Smooth muscle cell of the brain vasculature (primary cell): ENCODE data around the gene APLNR.
A peak's percentile ranks its signal among the peaks of the same experiment; 100 is the strongest.

Experiments
- DNase-seq: peaks from one replicate; pipeline ENCODE4 v3.0.0-alpha.2; 2012; ENCODE audit warnings: low read depth, low spot score

Gene APLNR

DNA sequence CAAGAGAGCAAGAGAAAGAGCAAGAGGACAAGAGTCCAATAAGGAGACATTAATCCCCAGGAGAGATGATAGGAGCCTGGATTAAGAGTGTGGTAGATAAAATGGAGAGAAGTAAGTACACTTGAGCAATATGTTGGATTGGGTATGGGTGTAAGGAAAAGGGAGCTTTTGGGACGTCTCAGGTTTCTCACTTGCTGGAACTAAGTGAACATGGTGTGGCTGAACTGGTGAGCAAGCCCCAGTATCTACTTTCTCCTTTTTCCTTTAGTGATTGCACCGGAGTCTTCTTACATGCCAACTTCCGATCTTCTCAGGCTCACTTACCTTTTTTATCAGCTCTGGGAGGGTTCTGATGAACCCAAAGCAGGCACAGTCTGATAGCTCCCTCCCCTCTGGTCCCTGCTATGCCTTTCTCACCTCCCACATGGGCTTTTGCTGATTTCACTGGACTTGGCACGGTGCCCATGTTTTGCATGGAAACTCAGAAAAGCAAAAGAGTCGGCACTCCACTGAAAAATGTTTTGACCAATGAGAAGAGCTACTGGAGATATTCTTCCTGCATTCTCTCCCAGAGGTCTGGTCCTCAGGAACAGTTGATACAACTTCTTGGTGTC lies 14.5 kb upstream of the APLNR start:
- no peak for DNase-seq

DNA sequence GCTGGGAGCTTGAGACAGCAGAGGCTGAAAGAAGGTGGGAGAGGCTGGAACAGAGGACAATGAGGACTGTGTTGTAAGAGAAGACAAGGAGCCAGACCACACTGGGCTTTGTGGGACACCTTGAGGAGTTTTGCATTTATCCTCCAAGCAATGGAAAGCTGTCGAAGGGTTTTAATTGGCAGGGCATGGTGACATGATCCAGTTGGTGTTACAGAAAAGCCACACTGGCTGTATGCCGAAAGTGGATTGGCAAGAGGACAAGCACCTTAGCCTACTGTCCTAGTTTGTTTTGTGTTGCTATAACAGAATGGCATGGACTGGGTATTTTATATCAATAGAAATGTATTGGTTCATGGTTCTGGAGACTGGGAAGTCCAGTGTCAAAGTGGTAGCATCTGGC lies 14.0 kb upstream of the APLNR start:
- DNase-seq = no peak

- peak; percentile 24 for DNase-seq
Observed at GRCh38 chr11:57249384-57250319, 12.6 kb upstream of the APLNR start.

GRCh38 chr11:57248780-57249383 lies 11.8 kb upstream of the APLNR start:
- DNase-seq = no peak

- no peak for DNase-seq
Observed at GRCh38 chr11:57244911-57245310, 7.9 kb upstream of the APLNR start.

DNA sequence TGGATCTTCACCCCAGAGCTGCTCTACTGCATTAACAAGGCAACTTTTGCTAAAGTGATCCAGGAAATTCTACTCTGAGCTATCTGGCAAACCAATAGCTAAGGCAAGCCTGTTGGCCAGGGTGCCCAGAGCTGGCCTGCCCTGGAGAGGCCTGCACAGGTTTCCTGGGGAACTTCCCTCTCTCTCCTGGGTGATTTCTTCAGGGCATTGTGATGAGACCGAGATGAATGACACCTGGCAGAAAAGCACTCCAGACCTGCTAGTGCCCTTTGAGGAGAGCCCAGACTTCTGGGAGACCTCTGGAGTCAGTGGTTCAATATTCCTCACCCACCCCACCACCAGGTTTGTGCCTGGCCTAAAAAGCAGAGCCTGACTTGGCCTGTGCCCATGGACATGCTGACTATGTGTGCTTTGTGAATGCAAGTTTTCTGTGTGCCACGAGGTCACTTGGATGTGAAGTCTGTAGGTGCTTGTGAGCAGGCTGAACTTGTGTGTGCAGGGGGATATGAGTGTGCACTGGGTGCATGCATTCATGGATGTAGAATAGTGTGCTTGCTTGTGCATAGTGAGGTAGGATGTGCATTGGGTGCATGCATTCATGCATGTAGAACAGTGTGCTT lies 4.4 kb upstream of the APLNR start:
- no peak for DNase-seq

DNA sequence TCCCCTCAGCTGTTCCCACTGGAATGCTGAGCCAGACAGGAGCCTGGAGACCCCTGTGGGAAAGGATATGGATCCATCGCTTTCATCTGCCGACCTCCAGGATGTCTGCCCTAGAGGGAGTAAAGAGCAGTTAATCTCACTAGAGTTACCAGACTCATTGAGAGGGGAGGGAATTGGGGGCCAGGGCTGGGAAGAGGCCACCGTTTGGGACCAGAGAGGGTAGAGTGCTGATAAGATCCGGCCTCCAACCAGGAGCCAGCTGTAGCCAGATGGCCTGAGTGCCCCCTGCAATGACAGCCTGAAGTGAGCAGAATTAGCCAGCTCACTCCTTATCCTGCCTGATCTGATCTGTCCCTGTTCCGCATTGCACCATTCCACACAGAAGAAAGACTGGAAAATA lies 3.7 kb upstream of the APLNR start:
- DNase-seq = no peak

DNA sequence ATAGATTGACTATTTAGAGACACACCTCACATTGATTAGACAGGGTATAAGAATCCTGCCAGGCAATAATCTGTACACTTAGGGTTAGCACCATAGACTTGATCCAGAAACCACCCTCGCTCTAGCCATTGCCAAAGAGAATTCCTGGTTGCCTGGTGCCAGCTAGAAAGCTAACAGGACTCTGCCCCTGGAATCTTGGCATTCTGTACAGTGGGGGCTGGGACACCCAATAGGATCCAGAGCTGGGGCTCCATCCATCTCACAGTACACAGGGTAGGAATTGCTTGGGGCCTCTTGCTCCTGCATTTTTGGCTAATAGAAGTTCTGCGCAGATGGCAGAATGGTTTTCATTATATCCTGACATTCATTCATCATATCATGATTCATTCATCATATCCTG lies 3.0 kb upstream of the APLNR start:
- DNase-seq = no peak

DNA sequence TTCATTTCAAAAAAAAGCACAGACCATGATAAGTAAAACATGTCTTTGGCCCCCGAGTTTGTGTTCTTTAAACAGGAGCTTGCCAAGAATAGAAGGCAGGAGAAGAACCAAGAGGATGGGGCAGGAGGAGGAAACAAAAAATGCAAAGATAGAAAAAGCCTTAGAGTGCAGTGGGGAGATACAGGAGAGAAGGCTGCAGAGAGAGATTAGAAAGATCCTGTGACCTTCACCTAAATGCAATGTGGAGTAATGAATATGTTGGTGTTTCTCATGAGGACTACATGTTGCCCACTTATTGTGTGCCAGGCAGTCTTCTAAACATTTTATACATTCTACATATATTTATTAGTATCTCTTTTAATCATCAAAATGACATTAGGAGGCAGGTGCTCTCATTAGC lies 2.3 kb upstream of the APLNR start:
- no peak for DNase-seq

DNA sequence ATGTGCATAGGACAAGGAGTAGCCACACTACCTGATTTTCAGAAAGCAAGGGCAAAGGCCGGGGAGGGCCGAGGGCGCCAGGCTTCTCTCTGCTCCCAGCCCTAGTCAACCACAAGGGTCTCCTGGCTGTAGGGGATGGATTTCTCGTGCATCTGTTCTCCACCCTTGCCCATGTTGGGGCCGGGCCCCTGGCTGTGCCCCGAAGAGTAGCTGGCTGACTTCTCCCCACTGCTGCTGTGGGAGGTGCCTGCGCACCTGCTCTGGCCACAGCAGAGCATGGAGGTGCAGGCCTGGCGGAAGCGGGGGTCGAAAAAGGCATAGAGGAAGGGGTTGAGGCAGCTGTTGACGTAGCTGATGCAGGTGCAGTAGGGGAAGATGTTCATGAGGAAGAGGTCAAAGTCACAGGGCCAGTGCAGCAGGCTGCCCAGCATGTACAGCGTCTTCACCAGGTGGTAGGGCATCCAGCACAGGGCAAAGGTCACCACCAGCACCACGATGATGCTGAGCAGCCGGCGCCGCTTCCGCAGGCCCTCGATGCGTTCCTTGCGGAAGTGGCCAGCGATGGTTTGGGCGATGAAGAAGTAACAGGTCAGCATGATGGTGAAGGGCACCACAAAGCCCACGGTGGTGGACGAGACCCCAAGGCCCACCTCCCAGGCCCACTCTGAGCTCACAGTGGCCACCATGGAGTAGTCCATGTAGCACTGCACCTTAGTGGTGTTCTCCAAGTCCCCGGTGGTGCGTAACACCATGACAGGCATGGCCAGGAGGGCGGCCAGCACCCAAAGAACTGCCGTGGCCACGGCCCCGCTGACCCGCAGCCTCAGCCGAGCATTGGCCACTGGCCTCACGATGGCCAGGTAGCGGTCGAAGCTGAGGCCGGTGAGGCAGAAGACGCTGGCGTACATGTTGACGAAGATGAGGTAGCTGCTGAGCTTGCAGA lies 1.0 kb downstream of the APLNR start:
- no peak for DNase-seq

DNA sequence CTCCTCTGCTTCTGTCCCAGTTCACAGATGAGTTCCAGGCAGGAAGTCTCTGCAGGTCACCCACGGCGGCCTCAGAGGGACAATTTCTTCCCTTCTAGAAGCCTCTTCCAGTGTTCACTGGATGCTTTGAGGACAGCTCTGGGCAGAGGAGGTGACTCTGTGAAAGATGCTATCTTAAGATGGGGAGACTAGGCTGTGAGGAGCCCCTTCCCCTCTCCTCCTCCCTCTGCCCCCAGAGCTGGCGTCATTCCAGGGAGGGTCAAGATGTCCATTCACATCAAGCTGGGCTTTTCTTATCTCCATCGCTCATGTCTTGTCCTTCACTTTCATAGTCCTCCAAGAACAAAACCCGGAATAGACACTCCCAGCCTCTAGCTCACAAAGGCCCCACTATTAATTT lies 3.3 kb downstream of the APLNR start:
- DNase-seq = no peak

DNA sequence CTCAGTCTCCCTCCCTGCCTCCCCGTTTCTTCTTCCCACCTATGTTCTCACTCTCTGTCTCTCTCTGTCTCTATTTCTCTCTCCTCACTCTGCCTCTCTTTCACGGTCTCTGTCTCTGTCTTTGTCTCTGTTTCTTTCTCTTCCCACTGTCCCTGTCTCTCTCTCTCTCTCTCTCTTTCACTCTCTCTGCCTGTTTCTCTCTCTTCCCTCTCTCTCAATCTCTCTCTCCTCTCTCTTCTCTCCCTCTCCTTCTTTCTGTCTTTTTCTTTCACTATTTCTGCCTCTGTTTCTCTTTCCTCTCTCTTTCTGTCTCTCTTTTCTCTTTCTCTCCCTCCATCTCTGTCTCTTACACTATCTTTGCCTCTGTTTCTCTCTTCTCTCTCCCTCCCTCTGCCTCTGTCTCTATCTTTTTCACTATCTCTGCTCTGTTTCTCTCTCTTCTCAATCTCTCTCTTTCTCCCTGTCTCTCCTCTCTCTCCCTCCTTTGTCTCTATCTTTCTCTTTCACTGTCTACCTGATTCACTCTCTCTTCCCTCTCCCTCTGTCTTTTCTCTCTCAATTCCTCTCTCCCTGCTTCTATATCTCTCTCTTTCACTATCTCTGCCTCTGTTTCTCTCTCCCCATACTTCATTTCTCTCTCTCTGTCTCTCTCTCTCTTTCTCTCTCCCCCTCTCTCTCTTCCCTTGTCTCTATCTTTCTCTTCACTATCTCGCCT lies 5.4 kb downstream of the APLNR start:
- no peak for DNase-seq

DNA sequence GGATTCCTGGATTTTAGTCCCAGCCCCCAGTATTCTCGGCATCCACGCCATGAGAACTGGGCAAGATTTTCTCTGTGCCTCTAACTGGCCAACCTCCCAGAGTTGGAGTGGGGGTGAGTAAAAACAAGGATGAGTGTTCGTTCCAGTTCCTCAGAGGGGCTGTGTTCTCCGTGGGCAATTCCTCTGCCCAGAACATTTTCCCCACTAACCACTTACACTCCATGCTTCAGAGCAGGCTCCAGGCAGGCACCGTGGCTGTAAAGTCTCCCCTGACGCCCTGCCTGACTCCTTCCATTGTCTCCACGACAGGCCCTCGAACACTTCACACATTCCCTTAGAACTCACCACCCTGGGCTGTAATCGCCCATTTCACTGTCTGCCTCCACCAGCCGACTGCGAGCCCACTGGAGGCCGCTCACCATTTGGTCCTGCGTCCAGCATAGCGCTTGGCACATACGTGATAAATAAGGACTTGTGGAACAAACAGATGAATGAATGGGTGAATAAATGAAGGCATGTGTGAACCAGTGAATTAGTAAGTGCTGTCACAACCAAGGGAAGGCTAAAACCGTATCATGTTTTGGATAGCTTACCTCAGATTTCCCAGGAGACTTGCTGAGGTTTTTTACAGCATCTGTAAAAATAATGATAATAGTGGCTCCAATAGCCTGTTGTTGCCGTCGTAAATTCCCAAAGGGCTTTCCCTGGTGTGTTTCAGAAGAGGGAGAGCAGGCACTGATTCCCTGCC lies 6.1 kb downstream of the APLNR start:
- DNase-seq = no peak

GRCh38 chr11:57230316-57230715 lies 6.7 kb downstream of the APLNR start:
- no peak for DNase-seq

DNA sequence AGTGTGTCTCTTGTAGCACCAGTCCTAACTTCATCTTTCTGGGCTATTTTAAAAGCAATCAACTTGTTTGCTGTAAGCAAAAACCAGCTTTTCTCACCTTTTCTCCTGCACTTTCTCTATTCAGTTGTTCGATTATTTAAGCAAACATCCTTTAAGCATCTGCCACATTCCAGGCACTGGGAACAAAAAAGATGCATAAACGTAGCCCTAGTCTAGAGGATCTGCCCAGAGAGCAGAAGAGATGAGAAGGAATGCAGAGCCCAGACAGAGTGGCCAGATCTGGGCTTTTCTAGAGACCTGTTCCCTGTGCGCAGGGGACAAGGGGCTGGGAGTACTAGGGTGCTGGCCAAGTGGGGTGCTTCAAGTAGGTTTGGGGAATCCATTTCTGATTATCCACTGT lies 8.4 kb downstream of the APLNR start:
- no peak for DNase-seq

GRCh38 chr11:57224537-57224936 lies 12.5 kb downstream of the APLNR start:
- DNase-seq = no peak

GRCh38 chr11:57224128-57224527 lies 12.9 kb downstream of the APLNR start:
- DNase-seq = no peak

DNA sequence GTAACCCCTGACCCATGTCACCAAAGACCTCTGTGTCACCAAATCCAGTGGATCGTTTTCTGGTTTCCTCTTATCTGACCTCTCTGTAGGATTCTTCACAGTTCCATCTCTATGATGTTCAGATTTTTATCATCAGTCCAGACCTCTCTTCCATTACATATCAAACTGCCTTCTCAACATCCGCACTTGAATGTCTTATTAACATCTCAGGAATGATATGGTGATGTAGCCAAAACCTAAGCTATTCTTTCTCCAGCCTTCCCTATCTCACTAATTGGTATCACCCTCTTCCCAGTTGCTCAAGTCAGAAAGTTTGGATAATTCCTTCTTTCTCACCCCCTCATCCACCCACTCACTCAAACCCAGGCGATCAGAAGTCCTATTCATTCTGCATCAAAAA lies 13.4 kb downstream of the APLNR start:
- DNase-seq = no peak

DNA sequence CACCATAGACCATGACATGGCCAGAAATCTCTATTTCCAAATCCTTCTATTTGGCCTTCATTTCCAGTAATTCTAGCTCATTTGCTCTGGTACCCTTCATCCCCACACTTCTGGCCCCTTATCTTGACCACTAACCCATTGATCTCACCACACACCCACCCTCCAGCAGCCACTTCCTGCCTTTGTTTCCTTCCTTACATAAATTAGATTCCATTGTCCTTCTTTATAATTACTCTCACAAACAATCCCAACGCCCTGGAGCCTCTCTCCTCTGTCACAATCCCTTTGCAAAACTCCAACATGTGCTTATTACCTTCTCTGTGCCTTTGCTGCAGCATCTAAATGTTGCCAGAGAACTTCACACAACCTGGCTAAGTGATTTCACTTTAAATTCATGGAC lies 14.8 kb downstream of the APLNR start:
- no peak for DNase-seq
